ENCODE results near the gene RGS9.
"Not testable (repeated sequence)": the region's sequence is repeated elsewhere in the genome, so short reads cannot be mapped to it uniquely, and the experiment has no call there.

Gene RGS9

DNA sequence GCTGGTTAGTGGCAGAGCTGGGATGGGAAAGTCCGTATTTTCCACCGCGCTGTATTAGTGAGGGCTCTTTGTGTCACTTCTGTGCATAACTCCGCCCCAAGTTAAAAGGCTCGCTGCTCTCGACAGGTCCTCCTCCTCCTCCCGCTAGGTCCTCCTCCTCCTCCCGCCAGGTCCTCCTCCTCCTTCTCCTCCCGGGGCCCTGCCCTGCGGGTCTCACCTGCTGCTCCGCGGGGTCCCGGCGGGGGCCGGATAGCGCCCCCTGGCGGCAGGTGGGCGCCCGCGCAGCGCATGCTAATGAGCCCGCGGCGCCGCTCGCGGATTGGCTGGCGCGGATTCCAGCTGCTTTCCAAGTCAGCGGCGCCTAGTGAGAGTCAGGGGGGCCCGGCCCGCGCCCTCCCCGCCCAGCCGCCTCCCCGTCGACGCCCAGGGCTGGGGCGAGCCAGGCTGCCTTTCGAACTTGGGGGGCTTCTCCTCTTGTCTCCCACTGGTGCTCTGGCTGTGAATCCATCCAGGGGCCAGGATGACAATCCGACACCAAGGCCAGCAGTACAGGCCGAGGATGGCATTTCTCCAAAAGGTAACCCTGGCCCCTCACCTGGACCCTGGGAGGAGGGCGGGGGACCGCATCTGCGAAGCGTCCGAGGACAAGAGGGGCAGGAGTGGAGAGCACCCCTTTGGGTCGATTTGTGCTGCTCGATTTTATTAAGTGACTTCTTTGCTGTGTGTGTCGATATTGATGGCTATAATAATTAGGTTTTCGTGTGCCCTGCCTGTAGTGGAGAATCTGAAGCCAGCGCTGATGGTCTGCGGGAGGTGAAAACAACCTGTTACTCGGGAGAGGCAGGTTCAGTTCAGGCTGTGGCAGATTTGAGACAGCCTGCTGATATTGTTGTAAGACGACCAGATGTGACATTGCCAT, at the start of gene RGS9:
TSS of gene RGS9 (plus strand) at position 350 of the 919 bp plus-strand sequence. CDS start at position 521, 171 bp downstream.
- H3K36me3 ChIP-seq (ENCODE audit: control insufficient read depth in 5 of 5, insufficient read depth in 5 of 5, low read length in 5 of 5): no peaks in the 10 kb centered on the region
- H3K4me1 ChIP-seq (ENCODE audit: control insufficient read depth in 5 of 5, insufficient read depth in 5 of 5, low read length in 5 of 5): peaks cover 3 to 12% (median 10%) of the 10 kb centered on the region in 5 donors
- H3K9ac ChIP-seq (ENCODE audit: low read length in 5 of 5): peak within 1 kb of the TSS; percentile 26 to 66 (median 58)
- H3K27me3 ChIP-seq (ENCODE audit: control insufficient read depth in 5 of 5, insufficient read depth in 4 of 5, low read length in 5 of 5): peaks cover 5 to 23% (median 14%) of the 10 kb centered on the region in 5 donors
- peak within 1 kb of the TSS; percentile 41 to 61 (median 56) for H3K4me3 ChIP-seq (ENCODE audit: low read depth in 1 of 5, low read length in 5 of 5)
- H3K9me3 ChIP-seq (ENCODE audit: control insufficient read depth in 5 of 5, low read length in 5 of 5): no peaks in the 10 kb centered on the region
- no peak within 1 kb of the TSS for H3K27ac ChIP-seq (ENCODE audit: low read depth, low read length)

DNA sequence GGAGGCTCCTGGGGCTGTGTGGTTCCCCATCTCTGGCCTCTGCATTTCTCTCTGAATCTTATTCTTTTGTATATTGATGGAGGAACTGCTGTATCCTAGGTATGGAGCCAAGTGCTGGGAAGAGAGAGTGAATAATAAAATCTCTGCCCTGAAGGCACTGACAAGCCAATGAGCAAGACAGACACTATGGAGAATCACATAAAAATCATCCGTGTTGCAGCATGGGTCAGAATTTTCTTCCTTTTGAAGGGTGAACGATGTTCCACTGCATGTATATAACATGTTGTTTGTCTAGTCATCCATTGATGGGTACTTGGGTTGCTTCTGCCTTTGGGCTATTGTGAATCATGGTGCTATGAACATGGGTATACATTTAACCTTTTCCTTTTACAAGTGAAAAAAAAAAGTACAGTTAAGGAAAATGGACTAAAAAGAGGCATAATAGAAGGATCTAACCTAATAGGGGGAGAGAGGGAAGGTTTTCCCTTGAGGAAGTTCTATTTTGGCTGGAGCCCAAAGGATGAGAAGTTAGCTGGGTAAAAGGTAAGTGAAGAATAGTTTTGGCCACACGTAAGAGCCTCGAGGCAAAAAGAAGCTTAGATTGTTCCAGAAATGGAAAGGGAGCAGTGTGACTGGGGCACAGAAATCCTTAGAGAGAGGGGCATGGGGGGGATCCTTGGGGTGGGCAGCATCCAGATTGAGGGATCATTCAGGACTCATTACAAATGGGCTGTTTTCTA, 48.4 kb upstream of the RGS9 start:
- H3K27me3 ChIP-seq (ENCODE audit: control insufficient read depth in 5 of 5, insufficient read depth in 4 of 5, low read length in 5 of 5): no peaks in the 10 kb centered on the region
- H3K4me1 ChIP-seq (ENCODE audit: control insufficient read depth in 5 of 5, insufficient read depth in 5 of 5, low read length in 5 of 5): peaks cover 0 to 8% (median 4%) of the 10 kb centered on the region in 5 donors
- no peaks in the 10 kb centered on the region for H3K36me3 ChIP-seq (ENCODE audit: control insufficient read depth in 5 of 5, insufficient read depth in 5 of 5, low read length in 5 of 5)
- H3K9me3 ChIP-seq (ENCODE audit: control insufficient read depth in 5 of 5, low read length in 5 of 5): no peaks in the 10 kb centered on the region
- no peak overlapping the region for H3K9ac ChIP-seq (ENCODE audit: low read length in 5 of 5)
- no peak overlapping the region for H3K4me3 ChIP-seq (ENCODE audit: low read depth in 1 of 5, low read length in 5 of 5)
- H3K27ac ChIP-seq (ENCODE audit: low read depth, low read length): no peak overlapping the region

DNA sequence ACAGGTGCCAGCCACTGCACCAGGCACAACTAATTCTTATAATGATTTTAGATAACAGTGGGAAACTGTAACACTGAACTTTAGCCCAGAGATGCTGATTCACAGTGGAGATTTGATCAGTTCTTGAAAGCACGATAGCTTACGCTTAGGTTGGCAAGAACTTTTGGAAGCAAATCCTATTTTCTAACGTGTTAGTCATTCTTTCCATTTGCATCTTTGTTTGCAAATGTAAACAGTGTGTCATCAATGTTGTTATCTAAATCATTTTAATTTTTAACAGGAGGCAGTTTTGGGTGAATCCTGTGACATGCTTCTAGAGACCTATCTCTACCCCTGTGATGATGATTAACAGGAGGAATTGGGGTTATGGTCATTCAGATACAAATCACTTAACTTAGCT, 44.9 kb upstream of the RGS9 start:
- peaks cover 0 to 7% (median 3%) of the 10 kb centered on the region in 5 donors for H3K4me1 ChIP-seq (ENCODE audit: control insufficient read depth in 5 of 5, insufficient read depth in 5 of 5, low read length in 5 of 5)
- H3K27me3 ChIP-seq (ENCODE audit: control insufficient read depth in 5 of 5, insufficient read depth in 4 of 5, low read length in 5 of 5): no peaks in the 10 kb centered on the region
- H3K9me3 ChIP-seq (ENCODE audit: control insufficient read depth in 5 of 5, low read length in 5 of 5): no peaks in the 10 kb centered on the region
- no peak overlapping the region for H3K4me3 ChIP-seq (ENCODE audit: low read depth in 1 of 5, low read length in 5 of 5)
- no peak overlapping the region for H3K9ac ChIP-seq (ENCODE audit: low read length in 5 of 5)
- H3K27ac ChIP-seq (ENCODE audit: low read depth, low read length): no peak overlapping the region
- H3K36me3 ChIP-seq (ENCODE audit: control insufficient read depth in 5 of 5, insufficient read depth in 5 of 5, low read length in 5 of 5): no peaks in the 10 kb centered on the region

GRCh38 chr17:65092721-65093356, 44.3 kb upstream of the RGS9 start:
- not testable (repeated sequence) for H3K27ac ChIP-seq (ENCODE audit: low read depth, low read length); H3K4me1 ChIP-seq (ENCODE audit: control insufficient read depth in 5 of 5, insufficient read depth in 5 of 5, low read length in 5 of 5); H3K9me3 ChIP-seq (ENCODE audit: control insufficient read depth in 5 of 5, low read length in 5 of 5); H3K4me3 ChIP-seq (ENCODE audit: low read depth in 1 of 5, low read length in 5 of 5); H3K36me3 ChIP-seq (ENCODE audit: control insufficient read depth in 5 of 5, insufficient read depth in 5 of 5, low read length in 5 of 5); H3K27me3 ChIP-seq (ENCODE audit: control insufficient read depth in 5 of 5, insufficient read depth in 4 of 5, low read length in 5 of 5); H3K9ac ChIP-seq (ENCODE audit: low read length in 5 of 5)

DNA sequence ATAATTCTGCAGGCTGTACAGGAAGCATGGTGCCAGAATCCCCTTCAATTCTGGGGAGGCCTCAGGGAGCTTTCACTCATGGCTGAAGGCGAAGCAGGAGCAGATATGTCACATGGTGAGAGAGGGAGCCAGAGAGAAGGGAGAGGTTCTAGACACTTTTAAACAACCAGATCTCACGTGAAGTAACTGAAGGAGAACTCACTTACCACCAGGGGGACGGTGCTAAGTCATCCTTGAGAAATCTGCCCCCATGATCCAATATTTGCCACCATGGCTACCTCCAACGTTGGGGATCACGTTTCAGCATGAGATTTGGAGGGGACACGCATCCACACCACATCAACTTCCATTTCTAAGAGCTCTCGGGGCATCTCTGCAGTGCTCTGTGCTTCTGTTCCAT, 43.2 kb upstream of the RGS9 start:
- H3K36me3 ChIP-seq (ENCODE audit: control insufficient read depth in 5 of 5, insufficient read depth in 5 of 5, low read length in 5 of 5): no peaks in the 10 kb centered on the region
- peaks cover 0 to 4% (median 1%) of the 10 kb centered on the region in 5 donors for H3K4me1 ChIP-seq (ENCODE audit: control insufficient read depth in 5 of 5, insufficient read depth in 5 of 5, low read length in 5 of 5)
- no peak overlapping the region for H3K4me3 ChIP-seq (ENCODE audit: low read depth in 1 of 5, low read length in 5 of 5)
- no peaks in the 10 kb centered on the region for H3K27me3 ChIP-seq (ENCODE audit: control insufficient read depth in 5 of 5, insufficient read depth in 4 of 5, low read length in 5 of 5)
- no peak overlapping the region for H3K9ac ChIP-seq (ENCODE audit: low read length in 5 of 5)
- no peak overlapping the region for H3K27ac ChIP-seq (ENCODE audit: low read depth, low read length)
- H3K9me3 ChIP-seq (ENCODE audit: control insufficient read depth in 5 of 5, low read length in 5 of 5): no peaks in the 10 kb centered on the region

GRCh38 chr17:65095465-65095864, 41.7 kb upstream of the RGS9 start:
- Histone ChIP-seq H3K27me3 (ENCODE audit: control insufficient read depth in 5 of 5, insufficient read depth in 4 of 5, low read length in 5 of 5) (no peaks in the 10 kb centered on the region), H3K9ac (ENCODE audit: low read length in 5 of 5) (no peak overlapping the region), H3K4me3 (ENCODE audit: low read depth in 1 of 5, low read length in 5 of 5) (no peak overlapping the region), H3K9me3 (ENCODE audit: control insufficient read depth in 5 of 5, low read length in 5 of 5) (no peaks in the 10 kb centered on the region), H3K27ac (ENCODE audit: low read depth, low read length) (no peak overlapping the region), H3K4me1 (ENCODE audit: control insufficient read depth in 5 of 5, insufficient read depth in 5 of 5, low read length in 5 of 5) (peaks cover 5 to 14% (median 8%) of the 10 kb centered on the region in 5 donors), H3K36me3 (ENCODE audit: control insufficient read depth in 5 of 5, insufficient read depth in 5 of 5, low read length in 5 of 5) (no peaks in the 10 kb centered on the region)

- H3K27ac ChIP-seq (ENCODE audit: low read depth, low read length); H3K9ac ChIP-seq (ENCODE audit: low read length in 5 of 5); H3K27me3 ChIP-seq (ENCODE audit: control insufficient read depth in 5 of 5, insufficient read depth in 4 of 5, low read length in 5 of 5); H3K36me3 ChIP-seq (ENCODE audit: control insufficient read depth in 5 of 5, insufficient read depth in 5 of 5, low read length in 5 of 5); H3K9me3 ChIP-seq (ENCODE audit: control insufficient read depth in 5 of 5, low read length in 5 of 5); H3K4me3 ChIP-seq (ENCODE audit: low read depth in 1 of 5, low read length in 5 of 5): not testable (repeated sequence)
- peaks cover 5 to 20% (median 15%) of the 10 kb centered on the region in 5 donors for H3K4me1 ChIP-seq (ENCODE audit: control insufficient read depth in 5 of 5, insufficient read depth in 5 of 5, low read length in 5 of 5)
Observed at GRCh38 chr17:65096382-65096781, 40.8 kb upstream of the RGS9 start.

- Histone ChIP-seq H3K9ac (ENCODE audit: low read length in 5 of 5) (no peak overlapping the region), H3K27ac (ENCODE audit: low read depth, low read length) (no peak overlapping the region), H3K4me1 (ENCODE audit: control insufficient read depth in 5 of 5, insufficient read depth in 5 of 5, low read length in 5 of 5) (peaks cover 5 to 22% (median 16%) of the 10 kb centered on the region in 5 donors), H3K36me3 (ENCODE audit: control insufficient read depth in 5 of 5, insufficient read depth in 5 of 5, low read length in 5 of 5) (no peaks in the 10 kb centered on the region), H3K27me3 (ENCODE audit: control insufficient read depth in 5 of 5, insufficient read depth in 4 of 5, low read length in 5 of 5) (no peaks in the 10 kb centered on the region), H3K4me3 (ENCODE audit: low read depth in 1 of 5, low read length in 5 of 5) (no peak overlapping the region), H3K9me3 (ENCODE audit: control insufficient read depth in 5 of 5, low read length in 5 of 5) (no peaks in the 10 kb centered on the region)
Observed at GRCh38 chr17:65097110-65097509, 40.1 kb upstream of the RGS9 start.

- Histone ChIP-seq H3K4me3 (ENCODE audit: low read depth in 1 of 5, low read length in 5 of 5) (no peak overlapping the region), H3K9ac (ENCODE audit: low read length in 5 of 5) (peak overlapping the region in 2 of 5 donors; percentile 41 to 48), H3K4me1 (ENCODE audit: control insufficient read depth in 5 of 5, insufficient read depth in 5 of 5, low read length in 5 of 5) (peaks cover 5 to 25% (median 16%) of the 10 kb centered on the region in 5 donors), H3K9me3 (ENCODE audit: control insufficient read depth in 5 of 5, low read length in 5 of 5) (no peaks in the 10 kb centered on the region), H3K36me3 (ENCODE audit: control insufficient read depth in 5 of 5, insufficient read depth in 5 of 5, low read length in 5 of 5) (no peaks in the 10 kb centered on the region), H3K27me3 (ENCODE audit: control insufficient read depth in 5 of 5, insufficient read depth in 4 of 5, low read length in 5 of 5) (no peaks in the 10 kb centered on the region), H3K27ac (ENCODE audit: low read depth, low read length) (peak overlapping the region; percentile 64)
Observed at GRCh38 chr17:65099475-65099874, 37.7 kb upstream of the RGS9 start.
